HEK293T (cell line): Measurements from ENCODE around the gene TIMP3.

Experiments used
- BHLHE40 ChIP-seq: fragments of 450-650 bp; IDR thresholded peaks from 2 replicates; pipeline ENCODE4 v1.6.1; 2016; ENCODE audit warnings: mild to moderate bottlenecking, moderate library complexity, borderline replicate concordance
- CTBP1 ChIP-seq: fragments of 450-650 bp; IDR thresholded peaks from 2 replicates; pipeline ENCODE4 v1.6.1; 2016; ENCODE audit warnings: borderline replicate concordance
- ELF4 ChIP-seq: fragments of 450-650 bp; IDR thresholded peaks from 2 replicates; pipeline ENCODE4 v1.6.1; 2017; ENCODE audit warnings: antibody characterized with exemption
- FOXK2 ChIP-seq: fragments of 450-650 bp; IDR thresholded peaks from 2 replicates; pipeline ENCODE4 v1.6.1; 2016; ENCODE audit warnings: mild to moderate bottlenecking
- FOXM1 ChIP-seq: fragments of 450-650 bp; IDR thresholded peaks from 2 replicates; pipeline ENCODE4 v1.6.1; 2017; ENCODE audit warnings: mild to moderate bottlenecking, borderline replicate concordance
- HDGF ChIP-seq: fragments of 450-650 bp; IDR thresholded peaks from 2 replicates; pipeline ENCODE4 v1.6.1; 2017; ENCODE audit warnings: antibody characterized with exemption, borderline replicate concordance
- LEF1 ChIP-seq: fragments of 450-650 bp; IDR thresholded peaks from 2 replicates; pipeline ENCODE4 v1.6.1; 2017; ENCODE audit warnings: mild to moderate bottlenecking, borderline replicate concordance
- NFRKB ChIP-seq: fragments of 450-650 bp; IDR thresholded peaks from 2 replicates; pipeline ENCODE4 v1.6.1; 2016; ENCODE audit warnings: mild to moderate bottlenecking, moderate library complexity
- PKNOX1 ChIP-seq: fragments of 450-650 bp; IDR thresholded peaks from 2 replicates; pipeline ENCODE4 v1.6.1; 2016
- SP1 ChIP-seq: fragments of 450-650 bp; IDR thresholded peaks from 2 replicates; pipeline ENCODE4 v1.6.1; 2017
- SUZ12 ChIP-seq: fragments of 450-650 bp; IDR thresholded peaks from 2 replicates; pipeline ENCODE4 v1.6.1; 2016; ENCODE audit warnings: mild to moderate bottlenecking
- TARDBP ChIP-seq: fragments of 450-650 bp; IDR thresholded peaks from 2 replicates; pipeline ENCODE4 v1.6.1; 2016
- ZNF384 ChIP-seq: fragments of 450-650 bp; IDR thresholded peaks from 2 replicates; pipeline ENCODE4 v1.6.1; 2016

DNA sequence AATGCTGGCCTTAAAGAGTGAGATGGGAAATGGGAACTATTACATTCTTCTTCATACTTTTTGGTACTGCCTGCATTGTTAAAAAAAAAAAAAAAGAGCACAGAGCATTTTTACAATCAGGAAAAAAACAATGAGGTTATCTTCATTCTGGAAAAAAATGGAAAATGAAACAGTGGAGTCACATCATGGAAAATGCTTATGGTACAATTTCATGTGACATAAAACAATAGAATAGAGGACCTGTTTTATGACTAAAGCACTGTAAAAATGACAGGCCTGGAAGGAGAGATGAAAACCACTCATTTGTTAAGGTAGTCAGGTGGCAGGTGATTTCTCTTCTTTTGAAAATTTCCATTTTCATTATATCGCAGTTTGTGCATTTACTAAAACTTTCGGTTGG, 75.0 kb downstream of the TIMP3 start:
- TF ChIP-seq TARDBP = no peak
- no peak for TF ChIP-seq SP1
- no peak for TF ChIP-seq FOXM1
- TF ChIP-seq FOXK2 = no peak
- TF ChIP-seq CTBP1 = no peak
- no peak for TF ChIP-seq BHLHE40
- no peak for TF ChIP-seq PKNOX1
- TF ChIP-seq ELF4 = no peak
- no peak for TF ChIP-seq ZNF384
- TF ChIP-seq SUZ12 = no peak
- TF ChIP-seq HDGF = no peak
- TF ChIP-seq LEF1 = no peak
- TF ChIP-seq NFRKB = no peak
